Fibroblast of lung (primary cell): Measurements from ENCODE around the gene FGF14. TPM values are rescaled to one million over a fixed set of nuclear protein-coding genes. Genes with fewer than 3 reads are reported as not detected.

Source experiments
- DNase-seq, 2 donors: peaks; one replicate each; pipeline versions ENCODE4 v3.0.0 to v3.0.0-alpha.2; 2010; ENCODE audit warnings: low read depth in 2 of 2
- H2AFZ ChIP-seq: 2 replicates; pipeline ENCODE4 v1.5.1; 2012; ENCODE audit warnings: low read length, control low read depth, inconsistent platforms
- H3K27ac ChIP-seq: 2 replicates; pipeline ENCODE4 v1.5.1; 2011; ENCODE audit warnings: low read length, control low read depth; ENCODE audit not compliant: insufficient read depth
- H3K27me3 ChIP-seq: 2 replicates; pipeline ENCODE4 v1.5.1; 2011; ENCODE audit warnings: mild to moderate bottlenecking, low read length; ENCODE audit not compliant: control insufficient read depth, insufficient read depth
- H3K36me3 ChIP-seq: 2 replicates; pipeline ENCODE4 v1.5.1; 2011; ENCODE audit warnings: low read length; ENCODE audit not compliant: control insufficient read depth, insufficient read depth
- H3K4me1 ChIP-seq: 2 replicates; pipeline ENCODE4 v1.5.1; 2011; ENCODE audit warnings: low read length; ENCODE audit not compliant: control insufficient read depth, insufficient read depth; ENCODE audit errors: extremely low read depth
- H3K4me2 ChIP-seq: 2 replicates; pipeline ENCODE4 v1.5.1; 2011; ENCODE audit warnings: low read length, control low read depth; ENCODE audit not compliant: insufficient read depth; ENCODE audit errors: extremely low read depth
- H3K4me3 ChIP-seq, 4 experiments: fragments of 200-600 bp in 1 of 4; sonication (generic) in 1 of 4; replicated peaks in 1 of 4; 2 replicates each; pipeline ENCODE4 v1.5.1; 2011 to 2016; ENCODE audit warnings: low read length in 4 of 4, low read depth in 3 of 4, mild to moderate bottlenecking in 3 of 4, control low read depth in 2 of 4, inconsistent platforms in 1 of 4, mixed read lengths in 1 of 4; ENCODE audit not compliant: insufficient read depth in 1 of 4; ENCODE audit errors: control extremely low read depth in 1 of 4
- H3K79me2 ChIP-seq: 2 replicates; pipeline ENCODE4 v1.5.1; 2012; ENCODE audit warnings: mild to moderate bottlenecking, low read length, inconsistent platforms; ENCODE audit not compliant: control insufficient read depth, insufficient read depth
- H3K9ac ChIP-seq: 2 replicates; pipeline ENCODE4 v1.5.1; 2011; ENCODE audit warnings: mild to moderate bottlenecking, low read length, control low read depth; ENCODE audit not compliant: insufficient read depth
- H3K9me3 ChIP-seq: 2 replicates; pipeline ENCODE4 v1.5.1; 2012; ENCODE audit warnings: low read depth, low read length; ENCODE audit not compliant: control insufficient read depth, insufficient read depth
- H4K20me1 ChIP-seq: 2 replicates; pipeline ENCODE4 v1.5.1; 2011; ENCODE audit warnings: low read length; ENCODE audit not compliant: control insufficient read depth, insufficient read depth; ENCODE audit errors: extremely low read depth
- EZH2 ChIP-seq: IDR thresholded peaks from 2 replicates; pipeline ENCODE4 v1.5.1; 2012; ENCODE audit warnings: low read length, control low read depth, mild to moderate bottlenecking; ENCODE audit errors: missing control alignments
- polyA plus RNA-seq, 2 donors: library from polyadenylated mRNA; depleted of rRNA in 1 of 2; stranded (reverse) in 1 of 2; unstranded in 1 of 2; fragments of >200 nt; gene quantifications; 2 replicates each; pipeline ENCODE4 v1.2.1, GENCODE V29; 2011 to 2012; ENCODE audit warnings: missing spikeins in 1 of 2
- total RNA-seq: library from RNA; depleted of rRNA; stranded (reverse); fragments of >200 nt; gene quantifications from 2 replicates; pipeline ENCODE4 v1.2.1, GENCODE V29; 2014
- TF ChIP-seq, protein P1 (sequence below), 2 donors: IDR thresholded peaks in 1 of 2; conservative IDR thresholded peaks in 1 of 2; 1 replicate in 1 of 2; 2 replicates in 1 of 2; pipeline ENCODE4 v1.5.1; 2011 to 2012; ENCODE audit warnings: low read length in 2 of 2, control low read depth in 1 of 2, inconsistent platforms in 1 of 2, low read depth in 1 of 2, mild to moderate bottlenecking in 1 of 2

FGF14 gene
- total and polyA plus RNA-seq, 2 donors (not counting 1 experiment from before 2014, with no cell fraction given), result 0.94 to 7.8 TPM

DNA sequence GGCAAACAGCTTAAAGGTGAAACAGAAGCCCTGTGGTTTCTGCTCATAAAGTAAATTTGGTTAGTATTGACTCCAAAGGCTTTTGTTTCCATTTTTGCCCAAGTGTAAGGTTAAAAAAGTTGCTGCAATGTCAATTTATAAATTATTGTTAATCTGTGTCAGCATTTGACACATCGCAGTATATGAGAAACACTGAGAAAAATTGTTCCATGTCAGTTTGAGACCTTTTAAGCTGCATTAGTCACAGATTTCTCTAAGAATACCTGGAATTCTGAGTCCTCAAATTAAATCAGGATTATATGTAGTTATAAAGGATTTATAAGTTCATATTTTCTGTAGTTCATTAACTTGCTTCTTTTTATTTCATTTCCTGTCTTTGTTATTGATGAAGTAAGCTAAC is 78.8 kb downstream of the FGF14 start:
- H3K36me3 ChIP-seq, result no peaks in the 10 kb centered on the region
- H3K4me3 ChIP-seq, result no peak overlapping the region
- H3K4me1 ChIP-seq, result no peaks in the 10 kb centered on the region
- no peaks in the 10 kb centered on the region for H3K79me2 ChIP-seq
- no peak overlapping the region for H2AFZ ChIP-seq
- H3K4me2 ChIP-seq, result no peak overlapping the region
- H4K20me1 ChIP-seq, result no peaks in the 10 kb centered on the region
- no peaks in the 10 kb centered on the region for H3K27me3 ChIP-seq
- no peak overlapping the region for H3K27ac ChIP-seq
- H3K9ac ChIP-seq, result no peak overlapping the region
- DNase-seq, result no peak
- TF ChIP-seq EZH2, result no peak
- TF ChIP-seq, protein P1, sequence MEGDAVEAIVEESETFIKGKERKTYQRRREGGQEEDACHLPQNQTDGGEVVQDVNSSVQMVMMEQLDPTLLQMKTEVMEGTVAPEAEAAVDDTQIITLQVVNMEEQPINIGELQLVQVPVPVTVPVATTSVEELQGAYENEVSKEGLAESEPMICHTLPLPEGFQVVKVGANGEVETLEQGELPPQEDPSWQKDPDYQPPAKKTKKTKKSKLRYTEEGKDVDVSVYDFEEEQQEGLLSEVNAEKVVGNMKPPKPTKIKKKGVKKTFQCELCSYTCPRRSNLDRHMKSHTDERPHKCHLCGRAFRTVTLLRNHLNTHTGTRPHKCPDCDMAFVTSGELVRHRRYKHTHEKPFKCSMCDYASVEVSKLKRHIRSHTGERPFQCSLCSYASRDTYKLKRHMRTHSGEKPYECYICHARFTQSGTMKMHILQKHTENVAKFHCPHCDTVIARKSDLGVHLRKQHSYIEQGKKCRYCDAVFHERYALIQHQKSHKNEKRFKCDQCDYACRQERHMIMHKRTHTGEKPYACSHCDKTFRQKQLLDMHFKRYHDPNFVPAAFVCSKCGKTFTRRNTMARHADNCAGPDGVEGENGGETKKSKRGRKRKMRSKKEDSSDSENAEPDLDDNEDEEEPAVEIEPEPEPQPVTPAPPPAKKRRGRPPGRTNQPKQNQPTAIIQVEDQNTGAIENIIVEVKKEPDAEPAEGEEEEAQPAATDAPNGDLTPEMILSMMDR (conservative IDR thresholded peaks at IDR 0.05 in 1 of 2, IDR thresholded peaks at IDR 0.05 in 1 of 2; ENCODE audit: low read depth in 1 of 2, low read length in 2 of 2), result no peak
- H3K9me3 ChIP-seq, result no peaks in the 10 kb centered on the region

DNA sequence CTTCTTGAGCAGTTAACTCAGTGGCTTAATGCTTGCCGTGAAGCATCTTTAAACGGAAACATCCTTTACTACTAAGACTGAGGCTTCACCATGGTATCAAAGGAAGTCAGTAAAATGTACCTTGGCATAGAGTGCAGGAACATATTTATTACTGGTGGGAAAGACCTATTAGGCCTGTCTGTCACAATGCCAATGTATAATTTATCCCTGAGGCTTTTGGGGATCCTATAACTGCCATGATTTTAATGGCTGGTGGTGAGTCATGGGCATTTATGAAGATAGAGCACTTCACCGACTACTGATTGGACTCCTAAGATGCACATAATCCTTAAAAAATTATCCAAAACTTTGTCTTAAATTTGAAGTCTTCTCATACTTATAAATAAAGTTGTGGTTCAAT is 79.6 kb downstream of the FGF14 start:
- H3K4me1 ChIP-seq, result no peaks in the 10 kb centered on the region
- H4K20me1 ChIP-seq, result no peaks in the 10 kb centered on the region
- H3K27me3 ChIP-seq, result no peaks in the 10 kb centered on the region
- no peaks in the 10 kb centered on the region for H3K36me3 ChIP-seq
- DNase-seq, result no peak
- H3K79me2 ChIP-seq, result no peaks in the 10 kb centered on the region
- no peak overlapping the region for H3K4me3 ChIP-seq
- no peak overlapping the region for H2AFZ ChIP-seq
- no peak overlapping the region for H3K27ac ChIP-seq
- TF ChIP-seq, protein P1 (conservative IDR thresholded peaks at IDR 0.05 in 1 of 2, IDR thresholded peaks at IDR 0.05 in 1 of 2; ENCODE audit: low read depth in 1 of 2, low read length in 2 of 2), result no peak
- TF ChIP-seq EZH2, result no peak
- no peak overlapping the region for H3K4me2 ChIP-seq
- H3K9ac ChIP-seq, result no peak overlapping the region
- H3K9me3 ChIP-seq, result no peaks in the 10 kb centered on the region

- DNase-seq, result no peak
- H2AFZ ChIP-seq, result no peak overlapping the region
- no peak for TF ChIP-seq EZH2
- TF ChIP-seq, protein P1 (conservative IDR thresholded peaks at IDR 0.05 in 1 of 2, IDR thresholded peaks at IDR 0.05 in 1 of 2; ENCODE audit: low read depth in 1 of 2, low read length in 2 of 2), result no peak
- no peak overlapping the region for H3K9ac ChIP-seq
- no peak overlapping the region for H3K4me3 ChIP-seq
- H4K20me1 ChIP-seq, result no peaks in the 10 kb centered on the region
- no peak overlapping the region for H3K4me2 ChIP-seq
- no peaks in the 10 kb centered on the region for H3K4me1 ChIP-seq
- H3K27ac ChIP-seq, result no peak overlapping the region
- no peaks in the 10 kb centered on the region for H3K27me3 ChIP-seq
- H3K9me3 ChIP-seq, result no peaks in the 10 kb centered on the region
- H3K79me2 ChIP-seq, result no peaks in the 10 kb centered on the region
- H3K36me3 ChIP-seq, result no peaks in the 10 kb centered on the region
These were observed 83.6 kb downstream of the FGF14 start for GRCh38 chr13:102318233-102318632.
